Activated CD8-positive, alpha-beta T cell treated with anti-CD3 and anti-CD28 coated beads for 36 hours (primary cell): ENCODE measurements around the gene MAP4K1. TPM values are rescaled to one million over a fixed set of nuclear protein-coding genes. Genes with fewer than 3 reads are reported as not detected.

ENCODE experiments used
- ATAC-seq: fragments of 200-7000 bp; cut with Tn5 transposase; one replicate; pipeline ENCODE4 v1.10.0; 2021; ENCODE audit warnings: mild to moderate bottlenecking, moderate library complexity
- CTCF ChIA-PET: fragments of 350-600 bp; sonication (Branson Sonifier 250); formaldehyde crosslinking; loops from one replicate; lab custom pipeline; 2021; ENCODE audit warnings: antibody characterized with exemption; lab: Charles Lee
- POLR2A ChIA-PET: fragments of 350-600 bp; sonication (Branson Sonifier 250); formaldehyde crosslinking; loops from one replicate; lab custom pipeline; 2021; ENCODE audit warnings: antibody characterized with exemption; lab: Charles Lee
- DNase-seq: peaks from one replicate; pipeline ENCODE4 v3.0.0-alpha.2; 2020
- H3K27ac Mint-ChIP-seq: one replicate; pipeline ENCODE4 v1.8.0; 2021; ENCODE audit warnings: mild to moderate bottlenecking, mixed read lengths
- H3K27me3 Mint-ChIP-seq: one replicate; pipeline ENCODE4 v1.8.0; 2021; ENCODE audit warnings: mixed read lengths
- H3K36me3 Mint-ChIP-seq: one replicate; pipeline ENCODE4 v1.8.0; 2021; ENCODE audit warnings: low read depth, mixed read lengths
- H3K4me1 Mint-ChIP-seq: one replicate; pipeline ENCODE4 v1.8.0; 2021; ENCODE audit warnings: low read depth, mixed read lengths
- H3K4me3 Mint-ChIP-seq: one replicate; pipeline ENCODE4 v1.8.0; 2021; ENCODE audit warnings: mild to moderate bottlenecking, moderate library complexity, mixed read lengths
- H3K9me3 Mint-ChIP-seq: one replicate; pipeline ENCODE4 v1.8.0; 2021; ENCODE audit warnings: mixed read lengths
- CTCF ChIP-seq: fragments of 200-600 bp; IDR thresholded peaks from one replicate; pipeline ENCODE4 v1.8.0; 2022; ENCODE audit warnings: antibody characterized with exemption, mild to moderate bottlenecking
- intact Hi-C: fragments of 100-400 bp; cut with micrococcal nuclease; formaldehyde crosslinking; loops from one replicate; pipeline ENCODE4 v1.10.0; 2022
- total RNA-seq, 2 experiments: library from RNA; stranded (reverse); gene quantifications; one replicate each; pipeline ENCODE4 v1.2.3, GENCODE V29; 2021

Gene MAP4K1
- total RNA-seq, 2 experiments from 2014 or later = 166 to 174 TPM

GRCh38 chr19:38657633-38658222, 40.0 kb upstream of the MAP4K1 start:
- peak; percentile 26 for DNase-seq
- Mint-ChIP-seq H3K27me3 (peaks cover 1% of the 10 kb centered on the region), H3K9me3 (no peaks in the 10 kb centered on the region), H3K4me3 (no peak overlapping the region), H3K36me3 (peaks cover 37% of the 10 kb centered on the region), H3K4me1 (peaks cover 61% of the 10 kb centered on the region), H3K27ac (peak overlapping the region; percentile 73)
- CTCF ChIA-PET = interaction anchor here (1.0 to 2.4 kb wide), 5 partner anchors 12 to 29 kb away, joined by 3 to 13 read pairs (median 4); no protein-coding TSS in a partner anchor
- intact Hi-C loops = no loop called here
- no peak for TF ChIP-seq CTCF
- peak; percentile 9 for ATAC-seq
- POLR2A ChIA-PET = interaction anchor here (1.0 to 2.2 kb wide), 2 partner anchors 24 to 194 kb away, joined by 3 to 7 read pairs; no protein-coding TSS in a partner anchor

DNA sequence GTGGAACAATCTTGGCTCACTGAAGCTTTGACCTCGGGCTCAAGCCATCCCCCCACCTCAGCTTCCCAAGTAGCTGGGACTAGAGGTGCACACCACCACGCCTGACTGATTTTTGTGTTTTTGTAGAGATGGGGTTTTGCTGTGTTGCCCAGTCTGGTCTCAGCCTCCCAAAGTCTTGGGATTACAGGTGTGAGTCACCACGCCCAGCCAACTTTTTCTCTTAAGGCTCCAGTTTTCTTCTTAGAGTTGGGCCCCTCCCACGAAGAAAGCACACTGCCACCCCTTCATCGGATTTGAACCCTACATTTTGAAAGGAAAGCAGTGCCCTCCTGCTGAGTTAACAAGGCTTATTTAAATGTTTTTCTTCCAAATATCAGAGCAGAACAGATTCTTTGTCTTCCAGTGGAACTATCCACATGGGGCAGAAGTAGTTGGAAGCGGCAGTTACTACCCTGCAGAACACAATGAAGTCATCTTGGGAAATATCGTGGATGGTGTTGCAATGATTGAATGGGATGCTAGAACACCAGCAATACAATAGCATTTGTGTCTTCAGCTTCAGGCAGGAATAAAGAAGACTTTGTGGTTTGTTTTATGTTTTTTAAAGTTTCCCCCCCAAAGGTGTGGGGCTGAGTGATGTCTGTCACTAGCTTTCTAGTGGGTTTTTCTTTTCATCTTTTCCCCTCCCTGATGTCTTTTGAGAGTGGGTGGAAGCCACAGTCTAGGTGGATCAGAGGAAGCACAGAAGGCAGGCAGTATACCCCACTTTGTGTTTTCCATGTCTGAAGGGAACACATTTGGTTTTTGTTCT, 38.6 kb upstream of the MAP4K1 start:
- peak overlapping the region; percentile 40 for H3K4me3 Mint-ChIP-seq
- POLR2A ChIA-PET = interaction anchor here (1.2 to 2.2 kb wide), 3 partner anchors 10 to 37 kb away, joined by 3 to 7 read pairs (median 3); no protein-coding TSS in a partner anchor
- intact Hi-C loops = no loop called here

DNA sequence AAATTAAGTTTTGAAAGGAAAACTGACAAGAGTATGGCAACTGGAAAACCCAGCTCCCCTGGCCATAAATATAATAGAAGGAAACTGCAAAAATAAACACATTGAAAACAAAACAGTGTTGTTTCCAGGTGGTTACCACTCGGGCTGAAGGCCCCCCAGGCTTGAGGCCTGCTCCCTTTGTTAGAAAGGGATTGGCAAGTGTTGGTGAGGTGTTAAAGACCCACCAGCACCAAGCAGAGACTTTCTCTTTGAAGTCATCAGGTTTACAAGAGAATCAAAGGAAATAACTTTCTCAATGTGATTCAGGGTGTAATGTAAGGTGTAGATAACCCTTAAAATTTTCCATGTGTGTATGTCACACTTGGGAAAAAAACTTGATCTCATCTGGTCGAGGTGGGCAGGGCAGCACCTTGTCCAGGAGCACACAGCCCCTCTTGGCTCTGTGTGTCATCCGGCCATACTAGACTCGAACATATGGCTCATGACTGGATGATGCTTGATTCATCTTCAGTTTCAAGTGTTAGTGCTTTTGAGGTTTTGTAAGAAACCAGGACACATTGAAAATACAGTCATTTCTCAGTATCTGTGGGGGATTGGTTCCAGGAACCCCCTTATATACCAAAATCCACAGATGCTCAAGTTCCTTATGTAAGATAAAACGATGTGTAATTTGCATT, 37.5 kb upstream of the MAP4K1 start:
- no peaks in the 10 kb centered on the region for H3K9me3 Mint-ChIP-seq
- intact Hi-C loops = no loop called here
- ChIA-PET CTCF (interaction anchor here (1.0 to 2.4 kb wide), 5 partner anchors 18 to 275 kb away, joined by 3 to 13 read pairs (median 3); partner anchors contain the start of genes MRPS12 and SARS2), POLR2A (no interaction called here)
- peak overlapping the region; percentile 86 for H3K27ac Mint-ChIP-seq
- peaks cover 32% of the 10 kb centered on the region for H3K36me3 Mint-ChIP-seq
- peaks cover 74% of the 10 kb centered on the region for H3K4me1 Mint-ChIP-seq
- peaks cover 1% of the 10 kb centered on the region for H3K27me3 Mint-ChIP-seq
- H3K4me3 Mint-ChIP-seq = peak overlapping the region; percentile 33
- peak; percentile 75 for DNase-seq
- peak; percentile 85 for ATAC-seq
- no peak for TF ChIP-seq CTCF

More for the DNA sequence above, 38.6 kb upstream of the MAP4K1 start:
- peaks cover 37% of the 10 kb centered on the region for H3K36me3 Mint-ChIP-seq
- peak overlapping the region; percentile 91 for H3K27ac Mint-ChIP-seq
- H3K4me1 Mint-ChIP-seq = peaks cover 63% of the 10 kb centered on the region
- H3K9me3 Mint-ChIP-seq = no peaks in the 10 kb centered on the region
- CTCF ChIA-PET = interaction anchor here (1.0 to 2.4 kb wide), 8 partner anchors 19 to 74 kb away, joined by 3 to 13 read pairs (median 3); no protein-coding TSS in a partner anchor
- no peak for TF ChIP-seq CTCF
- ATAC-seq (peak; percentile 50), DNase-seq (peak; percentile 62)
- peaks cover 1% of the 10 kb centered on the region for H3K27me3 Mint-ChIP-seq

DNA sequence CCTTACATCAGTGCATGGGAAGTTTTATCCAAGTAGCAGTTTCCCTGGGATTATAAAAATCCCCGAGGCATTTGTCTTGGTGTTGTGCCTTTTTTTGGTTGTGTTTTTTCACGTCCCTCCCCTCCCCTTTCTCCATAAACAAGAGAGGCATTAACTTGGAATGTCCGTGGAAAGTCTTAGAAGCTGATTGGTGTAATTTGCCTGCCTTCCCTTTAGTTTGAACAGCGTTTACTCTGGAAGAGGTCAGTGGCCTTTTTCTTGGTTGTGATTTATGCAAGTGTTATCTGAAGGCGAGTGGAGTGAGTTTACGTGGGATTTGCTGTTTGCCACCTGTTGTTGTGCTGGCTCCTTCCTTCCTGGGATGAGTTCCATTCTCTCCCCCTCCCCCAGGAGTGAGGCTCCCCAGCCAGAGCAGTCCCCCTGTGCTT, 36.9 kb upstream of the MAP4K1 start:
- no peak for ATAC-seq
- Mint-ChIP-seq H3K9me3 (no peaks in the 10 kb centered on the region), H3K36me3 (peaks cover 31% of the 10 kb centered on the region), H3K27me3 (peaks cover 3% of the 10 kb centered on the region), H3K4me3 (no peak overlapping the region), H3K27ac (peak overlapping the region; percentile 86), H3K4me1 (peaks cover 80% of the 10 kb centered on the region)
- ChIA-PET POLR2A (no interaction called here), CTCF (interaction anchor here (1.0 to 2.4 kb wide), 2 partner anchors 20 to 276 kb away, joined by 3 to 6 read pairs; partner anchors contain the start of genes MRPS12 and SARS2)
- intact Hi-C loops = no loop called here
- TF ChIP-seq CTCF = no peak
- no peak for DNase-seq
